H9 (cell line): ENCODE results near the gene ETFRF1. TPM values are rescaled to one million over a fixed set of nuclear protein-coding genes. Genes with fewer than 3 reads are reported as not detected.

Experiments
- DNase-seq: peaks from one replicate; pipeline ENCODE4 v3.0.0-alpha.2; 2017
- H2AFZ ChIP-seq: one replicate; pipeline ENCODE4 v1.6.1; 2013; ENCODE audit warnings: mild to moderate bottlenecking, low read length, control low read depth, moderate library complexity
- H2AK5ac ChIP-seq: 2 replicates; pipeline ENCODE4 v1.6.1; 2013; ENCODE audit warnings: low read length, control low read depth, mixed read lengths; ENCODE audit not compliant: insufficient read length
- H2BK120ac ChIP-seq: one replicate; pipeline ENCODE4 v1.6.1; 2013; ENCODE audit warnings: low read depth, mild to moderate bottlenecking, low read length, control low read depth, inconsistent platforms; ENCODE audit not compliant: poor library complexity, severe bottlenecking
- H2BK12ac ChIP-seq: 2 replicates; pipeline ENCODE4 v1.6.1; 2013; ENCODE audit warnings: low read length, control low read depth, mixed read lengths, low read depth; ENCODE audit not compliant: insufficient read length
- H2BK15ac ChIP-seq: 2 replicates; pipeline ENCODE4 v1.6.1; 2013; ENCODE audit warnings: low read depth, low read length, control low read depth
- H2BK20ac ChIP-seq: one replicate; pipeline ENCODE4 v1.6.1; 2013; ENCODE audit warnings: low read depth, mild to moderate bottlenecking, low read length, control low read depth, inconsistent platforms; ENCODE audit not compliant: poor library complexity, severe bottlenecking
- H2BK5ac ChIP-seq: 2 replicates; pipeline ENCODE4 v1.6.1; 2013; ENCODE audit warnings: low read length, control low read depth, mixed read lengths; ENCODE audit not compliant: insufficient read length
- H3K14ac ChIP-seq: 2 replicates; pipeline ENCODE4 v1.6.1; 2013; ENCODE audit warnings: low read length, control low read depth; ENCODE audit not compliant: insufficient read depth
- H3K18ac ChIP-seq: 2 replicates; pipeline ENCODE4 v1.6.1; 2013; ENCODE audit warnings: low read depth, mild to moderate bottlenecking, mixed read lengths, low read length, control low read depth; ENCODE audit not compliant: insufficient read length
- H3K23ac ChIP-seq: 2 replicates; pipeline ENCODE4 v1.6.1; 2013; ENCODE audit warnings: low read length, control low read depth, mixed read lengths, low read depth; ENCODE audit not compliant: insufficient read length
- H3K23me2 ChIP-seq: 2 replicates; pipeline ENCODE4 v1.6.1; 2013; ENCODE audit warnings: low read depth, mild to moderate bottlenecking, mixed read lengths, low read length, control low read depth; ENCODE audit not compliant: insufficient read length, poor library complexity, severe bottlenecking
- H3K27ac ChIP-seq: 2 replicates; pipeline ENCODE4 v1.5.1; 2013; ENCODE audit warnings: low read length, control low read depth, mixed read lengths, low read depth; ENCODE audit not compliant: insufficient read length
- H3K27me3 ChIP-seq: 2 replicates; pipeline ENCODE4 v1.6.1; 2013; ENCODE audit warnings: low read length, control low read depth, inconsistent platforms; ENCODE audit not compliant: insufficient read depth
- H3K4ac ChIP-seq: 2 replicates; pipeline ENCODE4 v1.6.1; 2013; ENCODE audit warnings: low read depth, mild to moderate bottlenecking, control low read depth, inconsistent platforms, low read length, moderate library complexity
- H3K4me1 ChIP-seq: 2 replicates; pipeline ENCODE4 v1.6.1; 2013; ENCODE audit warnings: low read length, control low read depth, inconsistent platforms; ENCODE audit not compliant: insufficient read depth
- H3K4me2 ChIP-seq: 2 replicates; pipeline ENCODE4 v1.6.1; 2013; ENCODE audit warnings: low read length, control low read depth, mixed read lengths; ENCODE audit not compliant: insufficient read length, insufficient read depth
- H3K56ac ChIP-seq: 2 replicates; pipeline ENCODE4 v1.6.1; 2013; ENCODE audit warnings: low read depth, mild to moderate bottlenecking, mixed read lengths, low read length, control low read depth; ENCODE audit not compliant: insufficient read length
- H3K79me1 ChIP-seq: 2 replicates; pipeline ENCODE4 v1.6.1; 2013; ENCODE audit warnings: low read depth, mild to moderate bottlenecking, moderate library complexity, low read length, control low read depth, inconsistent platforms; ENCODE audit not compliant: insufficient read depth, poor library complexity, severe bottlenecking
- H3K79me2 ChIP-seq: 2 replicates; pipeline ENCODE4 v1.6.1; 2013; ENCODE audit warnings: low read length, control low read depth, inconsistent platforms; ENCODE audit not compliant: insufficient read depth
- H3K9ac ChIP-seq: 2 replicates; pipeline ENCODE4 v1.6.1; 2013; ENCODE audit warnings: low read length, control low read depth, mixed read lengths; ENCODE audit not compliant: insufficient read length; ENCODE audit errors: extremely low read depth
- H3K9me3 ChIP-seq: one replicate; pipeline ENCODE4 v1.6.1; 2013; ENCODE audit warnings: low read depth, low read length, inconsistent platforms; ENCODE audit not compliant: control insufficient read depth
- H3T11ph ChIP-seq: one replicate; pipeline ENCODE4 v1.6.1; 2013; ENCODE audit warnings: mild to moderate bottlenecking, low read length, control low read depth, inconsistent platforms
- H4K20me1 ChIP-seq: one replicate; pipeline ENCODE4 v1.6.1; 2013; ENCODE audit not compliant: control insufficient read depth, insufficient read length, insufficient read depth
- H4K5ac ChIP-seq: 2 replicates; pipeline ENCODE4 v1.6.1; 2013; ENCODE audit warnings: low read depth, mild to moderate bottlenecking, mixed read lengths, low read length, control low read depth; ENCODE audit not compliant: insufficient read length
- H4K8ac ChIP-seq: replicated peaks from 2 replicates; pipeline ENCODE4 v1.6.1; 2013; ENCODE audit warnings: low read length, control low read depth, mixed read lengths, low read depth; ENCODE audit not compliant: insufficient read length
- H4K91ac ChIP-seq: 2 replicates; pipeline ENCODE4 v1.6.1; 2013; ENCODE audit warnings: low read depth, mild to moderate bottlenecking, moderate library complexity, mixed read lengths, low read length, control low read depth; ENCODE audit not compliant: insufficient read length
- H3K27ac Mint-ChIP-seq, 3 experiments: 2 replicates in 2 of 3; 3 replicates in 1 of 3; pipeline ENCODE4 v1.8.0; 2020 to 2021; ENCODE audit warnings: mixed read lengths in 3 of 3, mild to moderate bottlenecking in 1 of 3, moderate library complexity in 1 of 3
- H3K27me3 Mint-ChIP-seq: 2 replicates; pipeline ENCODE4 v1.8.0; 2021; ENCODE audit warnings: low read depth, mild to moderate bottlenecking, moderate library complexity, mixed read lengths
- H3K36me3 Mint-ChIP-seq, 3 experiments: 2 replicates in 2 of 3; 3 replicates in 1 of 3; pipeline ENCODE4 v1.8.0; 2020 to 2021; ENCODE audit warnings: low read depth in 3 of 3, mixed read lengths in 3 of 3; ENCODE audit not compliant: insufficient read depth in 1 of 3
- H3K4me1 Mint-ChIP-seq, 2 experiments: 2 replicates each; pipeline ENCODE4 v1.8.0; 2020; ENCODE audit warnings: mixed read lengths in 2 of 2
- H3K4me3 Mint-ChIP-seq, 2 experiments: 2 replicates in 1 of 2; 3 replicates in 1 of 2; pipeline ENCODE4 v1.8.0; 2020 to 2021; ENCODE audit warnings: mild to moderate bottlenecking in 2 of 2, mixed read lengths in 2 of 2, moderate library complexity in 1 of 2
- H3K9me3 Mint-ChIP-seq, 2 experiments: 2 replicates in 1 of 2; 3 replicates in 1 of 2; pipeline ENCODE4 v1.8.0; 2020; ENCODE audit warnings: mild to moderate bottlenecking in 2 of 2, mixed read lengths in 2 of 2, moderate library complexity in 1 of 2
- CTCF ChIP-seq: fragments of 200-600 bp; sonication (generic); conservative IDR thresholded peaks from 3 replicates; pipeline ENCODE4 v1.8.0; 2021; ENCODE audit warnings: antibody characterized with exemption, mild to moderate bottlenecking
- WGBS: extraction: QIAGEN DNeasy Blood & Tissue Kit; methylation state at CpG from one replicate; pipeline ENCODE4 v1.1.7; 2013; ENCODE audit warnings: missing lambda C conversion rate, low lambda C conversion rate, mixed read lengths; ENCODE audit not compliant: insufficient read length; ENCODE audit errors: extremely low coverage; 5-methylcytosine and 5-hydroxymethylcytosine counted together
- total RNA-seq: library from RNA; stranded (reverse); gene quantifications from 2 replicates; pipeline ENCODE4 v1.2.1, GENCODE V29; 2021

Gene ETFRF1
- total RNA-seq, 1 experiment from 2014 or later, result 7.6 TPM

- H3K4me1 Mint-ChIP-seq, result peaks cover 17% of the 10 kb centered on the region in 2 experiments
- H3K36me3 Mint-ChIP-seq, result no peaks in the 10 kb centered on the region
- Histone ChIP-seq H2BK15ac (no peak overlapping the region), H3K56ac (no peak overlapping the region), H3K27me3 (no peaks in the 10 kb centered on the region), H3K79me2 (no peaks in the 10 kb centered on the region), H2BK20ac (no peak overlapping the region), H3K4me2 (no peak overlapping the region), H2AFZ (no peak overlapping the region), H3K23me2 (no peaks in the 10 kb centered on the region), H2BK12ac (no peak overlapping the region), H2BK5ac (no peak overlapping the region), H3T11ph (no peak overlapping the region), H3K23ac (no peak overlapping the region), H3K27ac (no peak overlapping the region), H4K5ac (no peak overlapping the region), H4K8ac (no peak overlapping the region), H3K9ac (no peak overlapping the region), H4K20me1 (no peaks in the 10 kb centered on the region), H3K4me1 (peaks cover 11% of the 10 kb centered on the region), H3K4ac (no peak overlapping the region), H3K14ac (no peak overlapping the region), H3K18ac (no peak overlapping the region), H2BK120ac (no peak overlapping the region), H3K79me1 (no peaks in the 10 kb centered on the region), H3K9me3 (no peaks in the 10 kb centered on the region), H4K91ac (no peak overlapping the region), H2AK5ac (no peak overlapping the region)
- DNase-seq, result no peak
- no peaks in the 10 kb centered on the region for H3K9me3 Mint-ChIP-seq
- H3K27ac Mint-ChIP-seq, result no peak overlapping the region
- WGBS, result no CpG with 5 or more reads among the region's 4 CpGs
- H3K27me3 Mint-ChIP-seq, result no peaks in the 10 kb centered on the region; the same call in 1 of the 2 replicates
- no peak overlapping the region for H3K4me3 Mint-ChIP-seq
- TF ChIP-seq CTCF, result no peak
These were observed 39.0 kb upstream of the ETFRF1 start for GRCh38 chr12:25156061-25156460.
